Coronary artery (tissue), 2 donors: ENCODE measurements around the gene ZNF282.

ENCODE experiments used
- DNase-seq: peaks from one replicate; pipeline ENCODE4 v3.0.0-alpha.2; 2017; ENCODE audit warnings: low spot score
- H3K27ac ChIP-seq, 2 donors: fragments of 200-600 bp; sonication (generic); one replicate each; pipeline ENCODE4 v1.5.1; 2016 to 2019
- H3K4me3 ChIP-seq: fragments of 200-600 bp; sonication (generic); 2 replicates; pipeline ENCODE4 v1.5.1; 2016; ENCODE audit warnings: mild to moderate bottlenecking, moderate library complexity
- TF ChIP-seq, protein P1 (sequence below): fragments of 200-600 bp; sonication (generic); IDR thresholded peaks from one replicate; pipeline ENCODE4 v1.5.1; 2019; ENCODE audit warnings: antibody characterized with exemption

Gene ZNF282

DNA sequence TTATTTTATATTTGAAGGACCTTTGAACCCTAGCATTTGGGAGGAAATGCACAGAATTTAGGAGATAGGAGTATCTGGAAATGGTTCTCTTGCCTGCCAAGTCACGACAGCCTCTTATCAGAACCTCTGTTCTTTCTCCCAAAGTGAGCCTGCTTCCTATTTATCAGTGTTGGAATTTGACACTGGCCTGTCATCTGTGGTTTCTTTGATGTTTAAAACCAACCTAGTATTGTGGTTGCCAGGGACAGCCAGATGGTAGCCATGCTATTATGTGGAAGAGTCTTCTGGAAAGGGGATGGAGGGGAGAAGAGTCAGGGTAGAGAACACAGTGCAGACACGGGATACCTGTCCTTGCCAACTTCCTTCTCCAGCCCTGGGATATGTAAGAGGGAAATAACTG lies 21.1 kb downstream of the ZNF282 start:
- TF ChIP-seq, protein P1, sequence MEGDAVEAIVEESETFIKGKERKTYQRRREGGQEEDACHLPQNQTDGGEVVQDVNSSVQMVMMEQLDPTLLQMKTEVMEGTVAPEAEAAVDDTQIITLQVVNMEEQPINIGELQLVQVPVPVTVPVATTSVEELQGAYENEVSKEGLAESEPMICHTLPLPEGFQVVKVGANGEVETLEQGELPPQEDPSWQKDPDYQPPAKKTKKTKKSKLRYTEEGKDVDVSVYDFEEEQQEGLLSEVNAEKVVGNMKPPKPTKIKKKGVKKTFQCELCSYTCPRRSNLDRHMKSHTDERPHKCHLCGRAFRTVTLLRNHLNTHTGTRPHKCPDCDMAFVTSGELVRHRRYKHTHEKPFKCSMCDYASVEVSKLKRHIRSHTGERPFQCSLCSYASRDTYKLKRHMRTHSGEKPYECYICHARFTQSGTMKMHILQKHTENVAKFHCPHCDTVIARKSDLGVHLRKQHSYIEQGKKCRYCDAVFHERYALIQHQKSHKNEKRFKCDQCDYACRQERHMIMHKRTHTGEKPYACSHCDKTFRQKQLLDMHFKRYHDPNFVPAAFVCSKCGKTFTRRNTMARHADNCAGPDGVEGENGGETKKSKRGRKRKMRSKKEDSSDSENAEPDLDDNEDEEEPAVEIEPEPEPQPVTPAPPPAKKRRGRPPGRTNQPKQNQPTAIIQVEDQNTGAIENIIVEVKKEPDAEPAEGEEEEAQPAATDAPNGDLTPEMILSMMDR, result no peak
- DNase-seq, result no peak

DNA sequence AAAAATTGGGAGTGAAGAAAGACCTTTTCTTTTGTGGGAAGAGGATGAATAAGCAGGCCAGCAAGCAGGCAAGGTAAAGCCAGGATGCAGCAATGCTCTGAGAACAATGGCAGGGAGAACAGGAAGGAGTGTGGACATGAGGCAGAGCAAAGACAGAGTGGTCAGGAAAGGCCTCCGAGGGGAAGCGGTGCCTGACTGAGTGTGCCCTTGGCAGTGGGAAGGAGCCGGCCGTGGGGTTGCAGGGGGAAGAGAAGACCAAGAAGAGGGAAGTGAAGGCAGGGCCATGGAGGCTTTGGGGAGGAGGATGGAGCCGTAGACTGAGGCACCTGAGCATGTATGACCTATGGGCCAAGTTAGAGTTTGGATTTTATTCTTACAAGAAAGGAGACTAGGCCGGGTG lies 22.2 kb downstream of the ZNF282 start:
- TF ChIP-seq, protein P1, result no peak

More for the DNA sequence above, 21.1 kb downstream of the ZNF282 start:
- H3K4me3 ChIP-seq, result no peak overlapping the region
- H3K27ac ChIP-seq, result no peak overlapping the region

DNA sequence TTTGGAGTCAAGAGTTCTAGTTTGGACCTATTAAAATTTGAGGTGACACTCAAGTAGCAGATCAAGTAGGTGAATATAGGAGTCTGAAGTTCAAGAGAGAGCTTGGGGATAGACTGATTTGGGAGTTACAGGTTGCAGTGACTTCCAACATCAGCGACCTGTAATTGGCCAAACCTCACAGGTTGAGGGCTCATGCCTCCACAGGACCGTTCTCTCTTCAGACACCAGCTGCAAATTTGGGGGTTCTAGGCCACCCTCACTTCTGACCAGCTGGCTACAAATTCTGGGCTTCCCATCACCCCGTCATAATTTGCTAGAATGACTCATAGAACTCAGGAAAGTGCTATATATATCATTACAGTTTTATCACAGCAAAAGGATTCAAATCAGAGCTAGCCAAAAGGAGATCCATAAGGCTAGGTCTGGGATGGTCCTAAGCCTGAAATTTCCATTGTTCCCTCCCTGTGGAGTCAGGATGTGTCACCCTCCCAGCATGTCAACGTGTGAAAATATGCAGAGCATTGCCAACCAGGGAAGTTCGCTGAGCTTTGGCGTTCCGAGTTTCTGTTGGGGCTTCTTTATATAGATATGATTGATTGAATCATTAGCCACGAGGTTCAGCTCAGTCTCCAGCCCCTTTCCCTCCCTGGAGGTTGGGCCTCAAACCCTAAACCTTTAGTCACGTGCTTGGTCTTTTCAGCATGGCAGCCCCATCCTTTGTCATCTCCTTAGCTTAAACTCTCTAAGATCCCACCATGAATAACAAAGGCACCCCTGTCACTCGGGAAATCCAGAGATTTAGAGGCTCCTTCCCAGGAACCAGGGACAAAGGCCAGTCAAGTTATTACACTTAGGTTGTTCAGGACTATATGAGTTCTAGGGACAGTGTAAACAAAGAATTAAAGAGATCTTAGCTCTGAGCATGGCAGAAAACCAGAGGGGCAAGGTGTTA lies 23.4 kb downstream of the ZNF282 start:
- no peak for DNase-seq
- Histone ChIP-seq H3K27ac (no peak overlapping the region), H3K4me3 (no peak overlapping the region)
- TF ChIP-seq, protein P1, result no peak

More for the DNA sequence above, 22.2 kb downstream of the ZNF282 start:
- no peak for DNase-seq
- Histone ChIP-seq H3K4me3 (no peak overlapping the region), H3K27ac (no peak overlapping the region)

DNA sequence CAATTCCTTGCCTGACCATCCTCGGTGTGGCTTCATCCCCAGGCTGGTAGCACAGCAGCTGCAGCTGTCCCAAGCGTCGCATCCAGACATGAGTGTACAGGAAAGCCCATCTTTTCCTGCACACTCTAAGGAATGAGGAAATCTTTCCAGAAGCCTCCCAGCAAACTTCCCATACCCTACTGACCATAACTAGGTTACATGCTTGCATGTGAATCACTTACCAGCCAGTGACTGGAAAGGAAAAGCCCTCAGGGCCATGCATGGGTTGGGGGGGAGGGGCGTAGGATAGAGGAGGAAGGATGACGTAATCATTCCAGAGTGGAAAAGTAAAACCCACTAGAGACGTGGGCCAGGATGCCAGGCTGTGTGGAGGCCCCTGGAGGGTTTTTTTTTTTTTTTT lies 25.2 kb downstream of the ZNF282 start:
- no peak for DNase-seq
- Histone ChIP-seq H3K27ac (no peak overlapping the region), H3K4me3 (no peak overlapping the region)
- TF ChIP-seq, protein P1, result no peak

DNA sequence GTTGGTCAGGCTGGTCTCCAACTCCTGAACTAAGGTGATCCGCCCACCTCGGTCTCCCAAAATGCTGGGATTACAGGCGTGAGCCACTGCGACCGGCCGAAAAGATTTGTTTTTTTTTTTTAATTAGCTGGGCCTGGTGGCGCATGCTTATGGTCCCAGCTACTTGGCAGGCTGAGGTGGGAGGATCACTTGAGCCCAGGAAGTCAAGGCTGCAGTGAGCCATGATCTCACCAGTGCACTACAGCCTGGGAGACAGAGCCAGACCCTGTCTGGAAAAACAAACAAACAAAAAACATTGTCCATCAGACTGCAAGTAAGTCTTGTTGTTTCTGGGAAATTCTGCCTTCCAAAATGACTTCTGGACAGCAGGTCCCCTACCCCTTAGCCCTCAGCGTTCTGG lies 27.8 kb downstream of the ZNF282 start:
- DNase-seq, result no peak
- H3K27ac ChIP-seq, result no peak overlapping the region
- H3K4me3 ChIP-seq, result no peak overlapping the region
- TF ChIP-seq, protein P1, result no peak

DNA sequence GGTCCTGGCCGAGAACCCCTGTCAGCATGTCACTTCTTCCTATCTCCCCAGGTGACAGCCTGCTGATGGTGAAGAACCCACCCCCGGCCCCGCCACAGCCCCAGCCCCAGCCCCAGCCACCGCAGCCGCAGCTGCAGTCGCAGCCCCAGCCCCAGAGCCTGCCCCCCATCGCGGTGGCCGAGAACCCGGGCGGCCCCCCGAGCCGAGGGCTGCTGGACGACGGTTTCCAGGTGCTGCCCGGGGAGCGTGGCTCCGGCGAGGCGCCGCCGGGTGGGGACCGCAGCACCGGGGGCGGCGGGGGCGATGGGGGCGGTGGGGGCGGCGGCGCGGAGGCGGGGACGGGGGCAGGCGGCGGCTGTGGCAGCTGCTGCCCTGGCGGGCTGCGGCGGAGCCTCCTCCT lies 28.4 kb downstream of the ZNF282 start:
- no peak overlapping the region for H3K27ac ChIP-seq
- no peak for DNase-seq
- no peak overlapping the region for H3K4me3 ChIP-seq
- TF ChIP-seq, protein P1, result no peak

DNA sequence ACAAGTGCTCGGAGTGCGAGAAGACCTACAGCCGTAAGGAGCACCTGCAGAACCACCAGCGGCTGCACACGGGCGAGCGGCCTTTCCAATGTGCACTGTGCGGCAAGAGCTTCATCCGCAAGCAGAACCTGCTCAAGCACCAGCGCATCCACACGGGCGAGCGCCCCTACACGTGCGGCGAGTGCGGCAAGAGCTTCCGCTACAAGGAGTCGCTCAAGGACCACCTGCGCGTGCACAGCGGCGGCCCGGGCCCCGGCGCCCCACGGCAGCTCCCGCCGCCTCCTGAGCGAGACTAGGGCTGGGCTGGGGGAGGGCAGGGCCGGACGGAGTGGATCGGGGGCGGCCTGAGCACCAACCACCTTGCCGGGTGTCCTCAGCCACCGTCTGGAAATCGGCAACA lies 29.0 kb downstream of the ZNF282 start:
- TF ChIP-seq, protein P1, result no peak

More for the DNA sequence above, 29.0 kb downstream of the ZNF282 start:
- no peak for DNase-seq
- no peak overlapping the region for H3K27ac ChIP-seq
- no peak overlapping the region for H3K4me3 ChIP-seq
